Activated B cell treated with CpG ODN at 0.5 μM for 24 hours (primary cell): ENCODE data around the gene SELENBP1. TPM values are rescaled to one million over a fixed set of nuclear protein-coding genes. Genes with fewer than 3 reads are reported as not detected.

ENCODE experiments used
- ATAC-seq: fragments of 200-7000 bp; cut with Tn5 transposase; one replicate; pipeline ENCODE4 v1.10.0; 2021; ENCODE audit warnings: low read depth, mild to moderate bottlenecking, moderate library complexity
- CTCF ChIA-PET: fragments of 350-600 bp; sonication (Branson Sonifier 250); formaldehyde crosslinking; loops from one replicate; lab custom pipeline; 2021; ENCODE audit warnings: antibody characterized with exemption; lab: Charles Lee
- POLR2A ChIA-PET: fragments of 350-600 bp; sonication (Branson Sonifier 250); formaldehyde crosslinking; loops from one replicate; lab custom pipeline; 2021; ENCODE audit warnings: antibody characterized with exemption; lab: Charles Lee
- DNase-seq: peaks from one replicate; pipeline ENCODE4 v3.0.0; 2022
- H3K27ac Mint-ChIP-seq: one replicate; pipeline ENCODE4 v1.8.0; 2020; ENCODE audit warnings: mixed read lengths
- H3K27me3 Mint-ChIP-seq: one replicate; pipeline ENCODE4 v1.8.0; 2021; ENCODE audit warnings: mixed read lengths
- H3K36me3 Mint-ChIP-seq: one replicate; pipeline ENCODE4 v1.8.0; 2021; ENCODE audit warnings: low read depth, mixed read lengths
- H3K4me1 Mint-ChIP-seq: one replicate; pipeline ENCODE4 v1.8.0; 2021; ENCODE audit warnings: mixed read lengths
- H3K4me3 Mint-ChIP-seq: one replicate; pipeline ENCODE4 v1.8.0; 2020; ENCODE audit warnings: mild to moderate bottlenecking, mixed read lengths
- H3K9me3 Mint-ChIP-seq: one replicate; pipeline ENCODE4 v1.8.0; 2020; ENCODE audit warnings: mixed read lengths
- intact Hi-C: fragments of 100-400 bp; cut with micrococcal nuclease; formaldehyde crosslinking; loops from one replicate; pipeline ENCODE4 v1.15.1; 2024
- total RNA-seq: library from RNA; stranded (reverse); gene quantifications from 2 replicates; pipeline ENCODE4 v1.2.3, GENCODE V29; 2022
- TF ChIP-seq, protein P1 (sequence below): fragments of 200-600 bp; IDR thresholded peaks from one replicate; pipeline ENCODE4 v1.8.0; 2022; ENCODE audit warnings: antibody characterized with exemption, mild to moderate bottlenecking

Gene SELENBP1
- total RNA-seq, 1 donor from 2014 or later, result not detected

DNA sequence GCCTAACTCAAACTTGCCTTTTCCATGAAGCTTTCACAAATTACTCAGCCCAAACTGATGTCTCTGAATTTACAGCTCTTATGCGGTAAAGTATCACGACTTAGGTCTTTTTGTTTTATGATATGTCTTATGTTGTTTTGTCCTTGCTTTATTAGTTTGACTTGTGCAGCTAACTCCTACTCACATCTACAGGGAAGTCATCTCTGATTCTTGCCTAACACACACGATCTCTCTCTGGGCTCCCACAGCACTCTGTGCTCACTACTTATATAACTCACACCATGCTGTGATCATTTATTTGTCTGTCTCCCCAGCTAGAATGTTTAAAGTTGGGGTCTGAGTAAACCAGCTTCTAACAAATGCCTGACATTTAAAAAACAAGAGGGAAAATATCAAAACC, 35.9 kb downstream of the SELENBP1 start:
- ChIA-PET POLR2A (interaction anchor here (0.7 to 6.9 kb wide), 3 partner anchors 9 to 34 kb away, joined by 3 to 94 read pairs (median 3); partner anchors contain the start of genes PI4KB and RFX5), CTCF (interaction anchor here (0.7 kb wide), 1 partner anchor 36 kb away, joined by 3 read pairs; no protein-coding TSS in a partner anchor)
- TF ChIP-seq, protein P1, sequence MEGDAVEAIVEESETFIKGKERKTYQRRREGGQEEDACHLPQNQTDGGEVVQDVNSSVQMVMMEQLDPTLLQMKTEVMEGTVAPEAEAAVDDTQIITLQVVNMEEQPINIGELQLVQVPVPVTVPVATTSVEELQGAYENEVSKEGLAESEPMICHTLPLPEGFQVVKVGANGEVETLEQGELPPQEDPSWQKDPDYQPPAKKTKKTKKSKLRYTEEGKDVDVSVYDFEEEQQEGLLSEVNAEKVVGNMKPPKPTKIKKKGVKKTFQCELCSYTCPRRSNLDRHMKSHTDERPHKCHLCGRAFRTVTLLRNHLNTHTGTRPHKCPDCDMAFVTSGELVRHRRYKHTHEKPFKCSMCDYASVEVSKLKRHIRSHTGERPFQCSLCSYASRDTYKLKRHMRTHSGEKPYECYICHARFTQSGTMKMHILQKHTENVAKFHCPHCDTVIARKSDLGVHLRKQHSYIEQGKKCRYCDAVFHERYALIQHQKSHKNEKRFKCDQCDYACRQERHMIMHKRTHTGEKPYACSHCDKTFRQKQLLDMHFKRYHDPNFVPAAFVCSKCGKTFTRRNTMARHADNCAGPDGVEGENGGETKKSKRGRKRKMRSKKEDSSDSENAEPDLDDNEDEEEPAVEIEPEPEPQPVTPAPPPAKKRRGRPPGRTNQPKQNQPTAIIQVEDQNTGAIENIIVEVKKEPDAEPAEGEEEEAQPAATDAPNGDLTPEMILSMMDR, result no peak
- H3K9me3 Mint-ChIP-seq, result no peaks in the 10 kb centered on the region
- H3K4me3 Mint-ChIP-seq, result no peak overlapping the region
- intact Hi-C loops, result no loop called here
- H3K4me1 Mint-ChIP-seq, result peaks cover 13% of the 10 kb centered on the region
- ATAC-seq, result no peak
- H3K27ac Mint-ChIP-seq, result peak overlapping the region; percentile 33
- H3K36me3 Mint-ChIP-seq, result peaks cover 24% of the 10 kb centered on the region
- no peaks in the 10 kb centered on the region for H3K27me3 Mint-ChIP-seq
- DNase-seq, result no peak

DNA sequence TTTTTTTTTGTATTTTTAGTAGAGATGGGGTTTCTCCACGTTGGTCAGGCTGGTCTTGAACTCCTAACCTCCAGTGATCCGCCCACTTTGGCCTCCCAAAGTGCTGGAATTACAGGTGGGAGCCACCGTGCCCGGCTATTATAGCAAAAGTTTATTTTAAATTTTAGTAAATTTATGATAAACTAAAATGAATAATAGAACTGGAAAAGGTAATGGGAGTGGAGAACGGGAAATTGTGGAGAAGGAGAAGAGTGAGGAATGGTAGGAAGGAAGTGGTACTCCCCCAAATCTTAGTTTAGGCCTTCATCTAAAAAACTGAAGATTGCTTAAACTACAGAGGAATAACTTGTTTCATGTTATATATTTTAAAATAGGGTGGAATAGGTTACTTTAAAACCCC, 37.7 kb downstream of the SELENBP1 start:
- TF ChIP-seq, protein P1, result no peak
- Mint-ChIP-seq H3K27me3 (no peaks in the 10 kb centered on the region), H3K27ac (no peak overlapping the region), H3K4me1 (peaks cover 6% of the 10 kb centered on the region), H3K4me3 (no peak overlapping the region), H3K36me3 (peaks cover 14% of the 10 kb centered on the region), H3K9me3 (no peaks in the 10 kb centered on the region)
- ChIA-PET POLR2A (interaction anchor here (0.6 to 6.9 kb wide), 3 partner anchors 8 to 768 kb away, joined by 3 to 94 read pairs (median 4); partner anchors contain the start of gene PI4KB), CTCF (no interaction called here)
- ATAC-seq (no peak), DNase-seq (no peak)
- intact Hi-C loops, result no loop called here

- POLR2A ChIA-PET, result interaction anchor here (0.6 to 3.6 kb wide), 26 partner anchors 10 to 1441 kb away, joined by 3 to 94 read pairs (median 4); partner anchors contain the start of genes CGN, GABPB2, PIP5K1A and POGZ
- DNase-seq, result no peak
- TF ChIP-seq, protein P1, result no peak
- peaks cover 37% of the 10 kb centered on the region for H3K4me1 Mint-ChIP-seq
- intact Hi-C loops, result loop anchor here (1.0 kb wide), 6 partner anchors 13 to 462 kb away; partner anchors contain the start of genes PIP5K1A, PSMB4, RFX5 and TDRKH
- CTCF ChIA-PET, result interaction anchor here (1.5 to 4.7 kb wide), 4 partner anchors 10 to 71 kb away, joined by 7 to 24 read pairs (median 12); partner anchors contain the start of gene PSMB4
- H3K4me3 Mint-ChIP-seq, result peak overlapping the region; percentile 97
- H3K27me3 Mint-ChIP-seq, result no peaks in the 10 kb centered on the region
- peaks cover 41% of the 10 kb centered on the region for H3K36me3 Mint-ChIP-seq
- H3K9me3 Mint-ChIP-seq, result no peaks in the 10 kb centered on the region
- ATAC-seq, result peak; percentile 5
- peak overlapping the region; percentile 99 for H3K27ac Mint-ChIP-seq
Observed at GRCh38 chr1:151327903-151328674, 44.4 kb downstream of the SELENBP1 start.

- Mint-ChIP-seq H3K27ac (peak within 1 kb of the TSS; percentile 99), H3K4me1 (peaks cover 42% of the 10 kb centered on the region), H3K36me3 (peaks cover 47% of the 10 kb centered on the region), H3K9me3 (no peaks in the 10 kb centered on the region), H3K4me3 (peak within 1 kb of the TSS; percentile 97), H3K27me3 (no peaks in the 10 kb centered on the region)
- intact Hi-C loops, result loop anchor here (1.0 kb wide), 6 partner anchors 14 to 463 kb away; partner anchors contain the start of genes PIP5K1A, PSMB4, RFX5 and TDRKH
- ATAC-seq (peak; percentile 92), DNase-seq (peak; percentile 76)
- CTCF ChIA-PET, result interaction anchor here (0.8 to 4.7 kb wide), 10 partner anchors 11 to 228 kb away, joined by 3 to 24 read pairs (median 6); partner anchors contain the start of gene PSMB4
- TF ChIP-seq, protein P1, result no peak
- POLR2A ChIA-PET, result interaction anchor here (0.5 to 3.6 kb wide), 36 partner anchors 10 to 1933 kb away, joined by 3 to 94 read pairs (median 4); partner anchors contain the start of genes CGN, GABPB2, PIP5K1A and POGZ
Observed at GRCh38 chr1:151327223-151327902, 45.1 kb downstream of the SELENBP1 start, which contains the start of gene PI4KB. PI4KB (minus strand) TSS chr1:151327416; CDS start chr1:151316481, 10,935 bp downstream.
